HG03457 (cell line): ENCODE results near the gene ZDBF2.
"Not testable (repeated sequence)": the region's sequence is repeated elsewhere in the genome, so short reads cannot be mapped to it uniquely, and the experiment has no call there.

Experiments used
- ATAC-seq: cut with Tn5 transposase; IDR thresholded peaks from one replicate; pipeline ENCODE4 v1.9.1; 2021; ENCODE audit warnings: moderate number of reproducible peaks; ENCODE audit not compliant: unreplicated experiment

The ZDBF2 gene

GRCh38 chr2:206259376-206260187 is 14.9 kb upstream of the ZDBF2 start:
- ATAC-seq = no peak

- ATAC-seq = peak; percentile 74
These were observed 14.1 kb upstream of the ZDBF2 start for GRCh38 chr2:206260188-206261012.

- no peak for ATAC-seq
These were observed 10.4 kb upstream of the ZDBF2 start for GRCh38 chr2:206263959-206264603.

GRCh38 chr2:206266130-206267125 is 8.0 kb upstream of the ZDBF2 start:
- ATAC-seq = no peak

GRCh38 chr2:206267567-206267966 is 6.9 kb upstream of the ZDBF2 start:
- ATAC-seq = no peak

GRCh38 chr2:206271065-206271464 is 3.4 kb upstream of the ZDBF2 start:
- no peak for ATAC-seq

- no peak for ATAC-seq
These were observed 558 bp upstream of the ZDBF2 start for GRCh38 chr2:206273905-206274304.

GRCh38 chr2:206275312-206276055 is 1.0 kb downstream of the ZDBF2 start:
- no peak for ATAC-seq

GRCh38 chr2:206276169-206276942 is 1.9 kb downstream of the ZDBF2 start:
- no peak for ATAC-seq

- ATAC-seq = no peak
These were observed 3.0 kb downstream of the ZDBF2 start for GRCh38 chr2:206277503-206277902.

GRCh38 chr2:206282746-206283145 is 8.3 kb downstream of the ZDBF2 start:
- no peak for ATAC-seq

GRCh38 chr2:206287197-206287596 is 12.7 kb downstream of the ZDBF2 start:
- no peak for ATAC-seq

- no peak for ATAC-seq
These were observed 14.9 kb downstream of the ZDBF2 start for GRCh38 chr2:206289391-206289790.

- ATAC-seq = no peak
These were observed 21.7 kb downstream of the ZDBF2 start for GRCh38 chr2:206296128-206296527.

- ATAC-seq = not testable (repeated sequence)
These were observed 25.1 kb downstream of the ZDBF2 start for GRCh38 chr2:206299608-206300007.

- ATAC-seq = no peak
These were observed 31.2 kb downstream of the ZDBF2 start for GRCh38 chr2:206305523-206306245.

- ATAC-seq = no peak
These were observed 36.6 kb downstream of the ZDBF2 start for GRCh38 chr2:206311026-206311425.

- no peak for ATAC-seq
These were observed 41.7 kb downstream of the ZDBF2 start for GRCh38 chr2:206316141-206316540.
